Measurements from ENCODE around the gene IL1RAP.
"Not testable (repeated sequence)": the region's sequence is repeated elsewhere in the genome, so short reads cannot be mapped to it uniquely, and the experiment has no call there.

IL1RAP gene
- total RNA-seq, result 13.6 to 15.2 (median 13.7) reads per million in 3 donors

GRCh38 chr3:190513409-190514370 is at the start of gene IL1RAP:
IL1RAP (plus strand) TSS chr3:190514085; CDS start chr3:190564290, 50,205 bp downstream.
- Histone ChIP-seq H3K4me3 (ENCODE audit: insufficient read depth, low read depth, low read length, poor library complexity, severe bottlenecking) (peak within 1 kb of the TSS; percentile 97), H3K9me3 (ENCODE audit: control insufficient read depth, low read length) (no peaks in the 10 kb centered on the region), H3K4me1 (ENCODE audit: control insufficient read depth, insufficient read depth, low read length, poor library complexity, severe bottlenecking) (peaks cover 5% of the 10 kb centered on the region), H3K27me3 (replicated peaks; ENCODE audit: control insufficient read depth, insufficient read depth, low read length, poor library complexity, severe bottlenecking) (no peaks in the 10 kb centered on the region), H3K36me3 (ENCODE audit: control insufficient read depth, insufficient read depth, low read length) (no peaks in the 10 kb centered on the region), H3K27ac (ENCODE audit: insufficient read depth, low read length, poor library complexity, severe bottlenecking) (peak within 1 kb of the TSS; percentile 69)
- peak; percentile 72 to 79 (median 78) for DNase-seq

- Histone ChIP-seq H3K4me1 (ENCODE audit: control insufficient read depth, insufficient read depth, low read length, poor library complexity, severe bottlenecking) (no peaks in the 10 kb centered on the region), H3K27ac (ENCODE audit: insufficient read depth, low read length, poor library complexity, severe bottlenecking) (no peak overlapping the region), H3K9me3 (ENCODE audit: control insufficient read depth, low read length) (no peaks in the 10 kb centered on the region), H3K36me3 (ENCODE audit: control insufficient read depth, insufficient read depth, low read length) (no peaks in the 10 kb centered on the region), H3K4me3 (ENCODE audit: insufficient read depth, low read depth, low read length, poor library complexity, severe bottlenecking) (no peak overlapping the region), H3K27me3 (replicated peaks; ENCODE audit: control insufficient read depth, insufficient read depth, low read length, poor library complexity, severe bottlenecking) (no peaks in the 10 kb centered on the region)
- no peak for DNase-seq
These were observed 46.0 kb upstream of the IL1RAP start for GRCh38 chr3:190467922-190468321.

GRCh38 chr3:190473261-190473660 is 40.6 kb upstream of the IL1RAP start:
- not testable (repeated sequence) for H3K4me1 ChIP-seq (ENCODE audit: control insufficient read depth, insufficient read depth, low read length, poor library complexity, severe bottlenecking); DNase-seq; H3K9me3 ChIP-seq (ENCODE audit: control insufficient read depth, low read length); H3K36me3 ChIP-seq (ENCODE audit: control insufficient read depth, insufficient read depth, low read length); H3K27ac ChIP-seq (ENCODE audit: insufficient read depth, low read length, poor library complexity, severe bottlenecking); H3K27me3 ChIP-seq (replicated peaks; ENCODE audit: control insufficient read depth, insufficient read depth, low read length, poor library complexity, severe bottlenecking); H3K4me3 ChIP-seq (ENCODE audit: insufficient read depth, low read depth, low read length, poor library complexity, severe bottlenecking)

GRCh38 chr3:190481779-190482178 is 32.1 kb upstream of the IL1RAP start:
- no peaks in the 10 kb centered on the region for H3K9me3 ChIP-seq (ENCODE audit: control insufficient read depth, low read length)
- no peaks in the 10 kb centered on the region for H3K4me1 ChIP-seq (ENCODE audit: control insufficient read depth, insufficient read depth, low read length, poor library complexity, severe bottlenecking)
- no peaks in the 10 kb centered on the region for H3K36me3 ChIP-seq (ENCODE audit: control insufficient read depth, insufficient read depth, low read length)
- H3K27ac ChIP-seq (ENCODE audit: insufficient read depth, low read length, poor library complexity, severe bottlenecking), result no peak overlapping the region
- H3K4me3 ChIP-seq (ENCODE audit: insufficient read depth, low read depth, low read length, poor library complexity, severe bottlenecking), result no peak overlapping the region
- DNase-seq, result no peak
- H3K27me3 ChIP-seq (replicated peaks; ENCODE audit: control insufficient read depth, insufficient read depth, low read length, poor library complexity, severe bottlenecking), result no peaks in the 10 kb centered on the region

- H3K36me3 ChIP-seq (ENCODE audit: control insufficient read depth, insufficient read depth, low read length), result no peaks in the 10 kb centered on the region
- H3K27me3 ChIP-seq (replicated peaks; ENCODE audit: control insufficient read depth, insufficient read depth, low read length, poor library complexity, severe bottlenecking), result peaks cover 4% of the 10 kb centered on the region
- H3K4me1 ChIP-seq (ENCODE audit: control insufficient read depth, insufficient read depth, low read length, poor library complexity, severe bottlenecking), result no peaks in the 10 kb centered on the region
- H3K4me3 ChIP-seq (ENCODE audit: insufficient read depth, low read depth, low read length, poor library complexity, severe bottlenecking), result no peak overlapping the region
- H3K27ac ChIP-seq (ENCODE audit: insufficient read depth, low read length, poor library complexity, severe bottlenecking), result no peak overlapping the region
- DNase-seq, result no peak
- H3K9me3 ChIP-seq (ENCODE audit: control insufficient read depth, low read length), result no peaks in the 10 kb centered on the region
These were observed 27.9 kb upstream of the IL1RAP start for GRCh38 chr3:190485830-190486532.

GRCh38 chr3:190486533-190486864 is 27.4 kb upstream of the IL1RAP start:
- Histone ChIP-seq H3K36me3 (ENCODE audit: control insufficient read depth, insufficient read depth, low read length) (no peaks in the 10 kb centered on the region), H3K27me3 (replicated peaks; ENCODE audit: control insufficient read depth, insufficient read depth, low read length, poor library complexity, severe bottlenecking) (peaks cover 4% of the 10 kb centered on the region), H3K4me1 (ENCODE audit: control insufficient read depth, insufficient read depth, low read length, poor library complexity, severe bottlenecking) (no peaks in the 10 kb centered on the region), H3K9me3 (ENCODE audit: control insufficient read depth, low read length) (no peaks in the 10 kb centered on the region), H3K4me3 (ENCODE audit: insufficient read depth, low read depth, low read length, poor library complexity, severe bottlenecking) (no peak overlapping the region), H3K27ac (ENCODE audit: insufficient read depth, low read length, poor library complexity, severe bottlenecking) (no peak overlapping the region)
- DNase-seq, result no peak

- no peak for DNase-seq
- Histone ChIP-seq H3K27ac (ENCODE audit: insufficient read depth, low read length, poor library complexity, severe bottlenecking) (no peak overlapping the region), H3K9me3 (ENCODE audit: control insufficient read depth, low read length) (no peaks in the 10 kb centered on the region), H3K27me3 (replicated peaks; ENCODE audit: control insufficient read depth, insufficient read depth, low read length, poor library complexity, severe bottlenecking) (peaks cover 4% of the 10 kb centered on the region), H3K4me1 (ENCODE audit: control insufficient read depth, insufficient read depth, low read length, poor library complexity, severe bottlenecking) (no peaks in the 10 kb centered on the region), H3K4me3 (ENCODE audit: insufficient read depth, low read depth, low read length, poor library complexity, severe bottlenecking) (no peak overlapping the region), H3K36me3 (ENCODE audit: control insufficient read depth, insufficient read depth, low read length) (no peaks in the 10 kb centered on the region)
These were observed 26.8 kb upstream of the IL1RAP start for GRCh38 chr3:190486908-190487607.

- no peak for DNase-seq
- H3K4me1 ChIP-seq (ENCODE audit: control insufficient read depth, insufficient read depth, low read length, poor library complexity, severe bottlenecking), result no peaks in the 10 kb centered on the region
- H3K27me3 ChIP-seq (replicated peaks; ENCODE audit: control insufficient read depth, insufficient read depth, low read length, poor library complexity, severe bottlenecking), result peaks cover 4% of the 10 kb centered on the region
These were observed 22.3 kb upstream of the IL1RAP start for GRCh38 chr3:190491533-190492054.

GRCh38 chr3:190492129-190492528 is 21.8 kb upstream of the IL1RAP start:
- Histone ChIP-seq H3K27ac (ENCODE audit: insufficient read depth, low read length, poor library complexity, severe bottlenecking) (no peak overlapping the region), H3K9me3 (ENCODE audit: control insufficient read depth, low read length) (no peaks in the 10 kb centered on the region), H3K27me3 (replicated peaks; ENCODE audit: control insufficient read depth, insufficient read depth, low read length, poor library complexity, severe bottlenecking) (peaks cover 4% of the 10 kb centered on the region), H3K36me3 (ENCODE audit: control insufficient read depth, insufficient read depth, low read length) (no peaks in the 10 kb centered on the region), H3K4me3 (ENCODE audit: insufficient read depth, low read depth, low read length, poor library complexity, severe bottlenecking) (no peak overlapping the region), H3K4me1 (ENCODE audit: control insufficient read depth, insufficient read depth, low read length, poor library complexity, severe bottlenecking) (no peaks in the 10 kb centered on the region)
- no peak for DNase-seq

More at GRCh38 chr3:190491533-190492054, 22.3 kb upstream of the IL1RAP start:
- no peak overlapping the region for H3K27ac ChIP-seq (ENCODE audit: insufficient read depth, low read length, poor library complexity, severe bottlenecking)
- H3K36me3 ChIP-seq (ENCODE audit: control insufficient read depth, insufficient read depth, low read length), result no peaks in the 10 kb centered on the region
- H3K4me3 ChIP-seq (ENCODE audit: insufficient read depth, low read depth, low read length, poor library complexity, severe bottlenecking), result no peak overlapping the region
- H3K9me3 ChIP-seq (ENCODE audit: control insufficient read depth, low read length), result no peaks in the 10 kb centered on the region

All from effector memory CD4-positive, alpha-beta T cell (primary cell).